CD4-positive, alpha-beta memory T cell (primary cell): ENCODE measurements around the gene SPATS2L. TPM values are rescaled to one million over a fixed set of nuclear protein-coding genes. Genes with fewer than 3 reads are reported as not detected.

ENCODE experiments used
- CTCF ChIA-PET: fragments of 350-600 bp; sonication (Branson Sonifier 250); formaldehyde crosslinking; loops from one replicate; lab custom pipeline; 2021; ENCODE audit warnings: inconsistent platforms; ENCODE audit not compliant: partially characterized antibody; lab: Charles Lee
- POLR2A ChIA-PET: fragments of 350-600 bp; sonication (Branson Sonifier 250); formaldehyde crosslinking; loops from one replicate; lab custom pipeline; 2021; ENCODE audit not compliant: partially characterized antibody; lab: Charles Lee
- DNase-seq, 5 donors: peaks; one replicate each; pipeline versions ENCODE4 v3.0.0 to v3.0.0-alpha.2; 2020 to 2022; ENCODE audit warnings: mixed read lengths in 1 of 5
- H3K27ac ChIP-seq: one replicate; pipeline ENCODE4 v1.7.0; 2013; ENCODE audit warnings: low read depth, low read length
- H3K27me3 ChIP-seq: 2 replicates; pipeline ENCODE4 v1.7.0; 2013; ENCODE audit warnings: mild to moderate bottlenecking, low read length, moderate library complexity; ENCODE audit not compliant: insufficient read depth
- H3K36me3 ChIP-seq: 2 replicates; pipeline ENCODE4 v1.7.0; 2013; ENCODE audit warnings: mild to moderate bottlenecking, low read length, moderate library complexity; ENCODE audit not compliant: insufficient read depth
- H3K4me1 ChIP-seq: 2 replicates; pipeline ENCODE4 v1.7.0; 2013; ENCODE audit warnings: mild to moderate bottlenecking, low read length, moderate library complexity; ENCODE audit not compliant: insufficient read depth
- H3K4me3 ChIP-seq, 2 donors: one replicate each; pipeline ENCODE4 v1.7.0; 2013; ENCODE audit warnings: low read length in 2 of 2, mild to moderate bottlenecking in 1 of 2
- H3K9me3 ChIP-seq, 2 donors: one replicate each; pipeline ENCODE4 v1.7.0; 2013; ENCODE audit warnings: low read length in 2 of 2, control low read depth in 1 of 2; ENCODE audit not compliant: control insufficient read depth in 1 of 2
- H3K27ac Mint-ChIP-seq, 7 donors: one replicate each; pipeline ENCODE4 v1.8.0; 2020 to 2021; ENCODE audit warnings: mixed read lengths in 7 of 7, mild to moderate bottlenecking in 6 of 7, inconsistent platforms in 3 of 7, moderate library complexity in 3 of 7
- H3K27me3 Mint-ChIP-seq, 2 donors: one replicate each; pipeline ENCODE4 v1.8.0; 2020 to 2021; ENCODE audit warnings: mixed read lengths in 2 of 2
- H3K36me3 Mint-ChIP-seq, 2 donors: one replicate each; pipeline ENCODE4 v1.8.0; 2020 to 2021; ENCODE audit warnings: mixed read lengths in 2 of 2, inconsistent platforms in 1 of 2, mild to moderate bottlenecking in 1 of 2
- H3K4me1 Mint-ChIP-seq, 4 donors: one replicate each; pipeline ENCODE4 v1.8.0; 2020 to 2021; ENCODE audit warnings: mixed read lengths in 4 of 4, mild to moderate bottlenecking in 1 of 4
- H3K4me3 Mint-ChIP-seq, 8 donors: one replicate each; pipeline ENCODE4 v1.8.0; 2020 to 2021; ENCODE audit warnings: mixed read lengths in 8 of 8, mild to moderate bottlenecking in 7 of 8, moderate library complexity in 6 of 8, inconsistent platforms in 3 of 8
- H3K9me3 Mint-ChIP-seq, 8 donors: one replicate each; pipeline ENCODE4 v1.8.0; 2020 to 2021; ENCODE audit warnings: mixed read lengths in 8 of 8, mild to moderate bottlenecking in 5 of 8, inconsistent platforms in 3 of 8, moderate library complexity in 1 of 8
- intact Hi-C: fragments of 100-400 bp; cut with micrococcal nuclease; formaldehyde crosslinking; loops from one replicate; pipeline ENCODE4 v1.15.1; 2023
- polyA plus RNA-seq, 2 donors: library from polyadenylated mRNA; unstranded; fragments of 300-500 nt; fragmentation: Illumina TruSeq; gene quantifications; one replicate each; pipeline ENCODE4 v1.2.3, GENCODE V29; 2021
- total RNA-seq, 2 experiments: library from RNA; stranded (reverse); gene quantifications; one replicate each; pipeline ENCODE4 v1.2.3, GENCODE V29; 2021

SPATS2L gene
- total and polyA plus RNA-seq, 4 experiments from 2014 or later = 5.2 to 6.6 (median 6.0) TPM

- H3K4me3 ChIP-seq = no peak overlapping the region
- intact Hi-C loops = no loop called here
- ChIA-PET POLR2A (no interaction called here), CTCF (interaction anchor here (0.9 to 7.4 kb wide), 16 partner anchors 8 to 762 kb away, joined by 3 to 87 read pairs (median 4); no protein-coding TSS in a partner anchor)
- Mint-ChIP-seq H3K9me3 (peaks cover 0 to 3% (median 0%) of the 10 kb centered on the region in 8 donors), H3K36me3 (no peaks in the 10 kb centered on the region), H3K27me3 (no peaks in the 10 kb centered on the region), H3K4me1 (peaks cover 28 to 48% (median 44%) of the 10 kb centered on the region in 4 donors), H3K27ac (no peak overlapping the region), H3K4me3 (no peak overlapping the region)
- no peaks in the 10 kb centered on the region for H3K36me3 ChIP-seq
- H3K27me3 ChIP-seq = no peaks in the 10 kb centered on the region
- H3K27ac ChIP-seq = no peak overlapping the region
- H3K4me1 ChIP-seq = peaks cover 37% of the 10 kb centered on the region
- no peaks in the 10 kb centered on the region for H3K9me3 ChIP-seq
- DNase-seq = no peak
Measured at GRCh38 chr2:200470230-200470629, 163.7 kb downstream of the SPATS2L start.

GRCh38 chr2:200471324-200471848 is 164.9 kb downstream of the SPATS2L start:
- Mint-ChIP-seq H3K27me3 (no peaks in the 10 kb centered on the region), H3K4me3 (peak overlapping the region in 4 of 8 donors; percentile 47 to 84 (median 75)), H3K9me3 (peaks cover 0 to 3% (median 0%) of the 10 kb centered on the region in 8 donors), H3K27ac (peak overlapping the region in 5 of 7 donors; percentile 33 to 95 (median 88)), H3K36me3 (no peaks in the 10 kb centered on the region), H3K4me1 (peaks cover 28 to 37% (median 36%) of the 10 kb centered on the region in 4 donors)
- CTCF ChIA-PET = interaction anchor here (0.8 to 7.4 kb wide), 26 partner anchors 10 to 761 kb away, joined by 3 to 87 read pairs (median 4); partner anchors contain the start of gene KCTD18
- POLR2A ChIA-PET = interaction anchor here (2.0 kb wide), 1 partner anchor 10 kb away, joined by 4 read pairs; no protein-coding TSS in a partner anchor
- Histone ChIP-seq H3K27me3 (no peaks in the 10 kb centered on the region), H3K4me3 (no peak overlapping the region), H3K9me3 (no peaks in the 10 kb centered on the region), H3K36me3 (no peaks in the 10 kb centered on the region), H3K27ac (no peak overlapping the region), H3K4me1 (peaks cover 31% of the 10 kb centered on the region)
- peak; percentile 37 to 44 (median 40) for DNase-seq
- intact Hi-C loops = loop anchor here (1.0 kb wide), 1 partner anchor 491 kb away; no protein-coding TSS in a partner anchor

- ChIA-PET POLR2A (interaction anchor here (2.0 kb wide), 1 partner anchor 9 kb away, joined by 4 read pairs; no protein-coding TSS in a partner anchor), CTCF (interaction anchor here (0.8 to 7.4 kb wide), 19 partner anchors 10 to 760 kb away, joined by 3 to 87 read pairs (median 5); no protein-coding TSS in a partner anchor)
- Histone ChIP-seq H3K36me3 (no peaks in the 10 kb centered on the region), H3K27me3 (no peaks in the 10 kb centered on the region), H3K4me3 (no peak overlapping the region), H3K27ac (no peak overlapping the region), H3K4me1 (peaks cover 24% of the 10 kb centered on the region), H3K9me3 (no peaks in the 10 kb centered on the region)
- Mint-ChIP-seq H3K4me1 (peaks cover 24 to 30% (median 29%) of the 10 kb centered on the region in 4 donors), H3K27ac (no peak overlapping the region), H3K9me3 (peaks cover 0 to 3% (median 0%) of the 10 kb centered on the region in 8 donors), H3K4me3 (no peak overlapping the region), H3K36me3 (no peaks in the 10 kb centered on the region), H3K27me3 (no peaks in the 10 kb centered on the region)
- DNase-seq = no peak
- intact Hi-C loops = loop anchor here (1.0 kb wide), 1 partner anchor 492 kb away; no protein-coding TSS in a partner anchor
Measured at GRCh38 chr2:200471928-200472645, 165.6 kb downstream of the SPATS2L start.

- H3K27ac ChIP-seq = no peak overlapping the region
Measured at GRCh38 chr2:200472853-200473464, 166.5 kb downstream of the SPATS2L start.

GRCh38 chr2:200475795-200476194 is 169.3 kb downstream of the SPATS2L start:
- Mint-ChIP-seq H3K27me3 (no peaks in the 10 kb centered on the region), H3K9me3 (no peaks in the 10 kb centered on the region), H3K36me3 (peaks cover 2 to 4% of the 10 kb centered on the region in 2 donors), H3K4me3 (no peak overlapping the region), H3K27ac (no peak overlapping the region), H3K4me1 (peaks cover 4 to 6% (median 5%) of the 10 kb centered on the region in 4 donors)
- H3K27me3 ChIP-seq = no peaks in the 10 kb centered on the region
- DNase-seq = no peak
- intact Hi-C loops = no loop called here
- POLR2A ChIA-PET = no interaction called here
- CTCF ChIA-PET = interaction anchor here (1.0 to 2.3 kb wide), 7 partner anchors 8 to 502 kb away, joined by 3 to 8 read pairs (median 5); no protein-coding TSS in a partner anchor
- H3K4me1 ChIP-seq = no peaks in the 10 kb centered on the region
- no peak overlapping the region for H3K27ac ChIP-seq
- H3K36me3 ChIP-seq = no peaks in the 10 kb centered on the region
- no peak overlapping the region for H3K4me3 ChIP-seq
- no peaks in the 10 kb centered on the region for H3K9me3 ChIP-seq

More at GRCh38 chr2:200472853-200473464, 166.5 kb downstream of the SPATS2L start:
- Histone ChIP-seq H3K27me3 (no peaks in the 10 kb centered on the region), H3K36me3 (no peaks in the 10 kb centered on the region), H3K4me1 (peaks cover 15% of the 10 kb centered on the region), H3K9me3 (no peaks in the 10 kb centered on the region), H3K4me3 (no peak overlapping the region)
- no peak overlapping the region for H3K4me3 Mint-ChIP-seq
- H3K4me1 Mint-ChIP-seq = peaks cover 16 to 21% (median 20%) of the 10 kb centered on the region in 4 donors
- CTCF ChIA-PET = interaction anchor here (1.0 to 7.4 kb wide), 9 partner anchors 9 to 499 kb away, joined by 3 to 87 read pairs (median 10); no protein-coding TSS in a partner anchor
- H3K27me3 Mint-ChIP-seq = no peaks in the 10 kb centered on the region
- POLR2A ChIA-PET = no interaction called here
- intact Hi-C loops = no loop called here
- H3K9me3 Mint-ChIP-seq = peaks cover 0 to 3% (median 0%) of the 10 kb centered on the region in 8 donors
- H3K27ac Mint-ChIP-seq = no peak overlapping the region
- peaks cover 0 to 3% of the 10 kb centered on the region in 2 donors for H3K36me3 Mint-ChIP-seq
- no peak for DNase-seq

GRCh38 chr2:200476836-200477235 is 170.3 kb downstream of the SPATS2L start:
- intact Hi-C loops = no loop called here
- ChIA-PET CTCF (interaction anchor here (1.0 to 2.3 kb wide), 7 partner anchors 9 to 503 kb away, joined by 3 to 8 read pairs (median 5); no protein-coding TSS in a partner anchor), POLR2A (no interaction called here)
- H3K27ac Mint-ChIP-seq = peak overlapping the region in 1 of 7 donors; percentile 71
- H3K27me3 Mint-ChIP-seq = no peaks in the 10 kb centered on the region
- Histone ChIP-seq H3K27ac (no peak overlapping the region), H3K4me1 (no peaks in the 10 kb centered on the region), H3K4me3 (no peak overlapping the region), H3K9me3 (no peaks in the 10 kb centered on the region), H3K36me3 (no peaks in the 10 kb centered on the region), H3K27me3 (no peaks in the 10 kb centered on the region)
- peaks cover 2 to 4% of the 10 kb centered on the region in 2 donors for H3K36me3 Mint-ChIP-seq
- peak overlapping the region in 1 of 8 donors; percentile 42 for H3K4me3 Mint-ChIP-seq
- H3K4me1 Mint-ChIP-seq = peaks cover 0 to 3% (median 1%) of the 10 kb centered on the region in 4 donors
- H3K9me3 Mint-ChIP-seq = no peaks in the 10 kb centered on the region
- DNase-seq = no peak
